HL-60 (cell line): Measurements from ENCODE around the gene ZNF124.

Experiments used
- CTCF ChIP-seq: IDR thresholded peaks from one replicate; pipeline ENCODE4 v1.5.1; 2011; ENCODE audit warnings: low read length, control low read depth, inconsistent platforms; ENCODE audit not compliant: insufficient read depth
- GABPA ChIP-seq: IDR thresholded peaks from 2 replicates; pipeline ENCODE4 v1.6.1; 2012; ENCODE audit warnings: low read depth
- POLR2AphosphoS5 ChIP-seq: IDR thresholded peaks from 2 replicates; pipeline ENCODE4 v1.6.1; 2012; ENCODE audit warnings: low read depth
- REST ChIP-seq: IDR thresholded peaks from 2 replicates; pipeline ENCODE4 v1.6.1; 2012; ENCODE audit warnings: low read depth; ENCODE audit not compliant: insufficient replicate concordance

- TF ChIP-seq CTCF (no peak), POLR2AphosphoS5 (no peak), REST (no peak), GABPA (no peak)
Observed at GRCh38 chr1:247198781-247199180, 27.0 kb upstream of the ZNF124 start.
